ENCODE results near the gene INTS15. TPM values are rescaled to one million over a fixed set of nuclear protein-coding genes. Genes with fewer than 3 reads are reported as not detected.
A peak's percentile ranks its signal among the peaks of the same experiment; 100 is the strongest.

INTS15 gene
- total RNA-seq = 10 to 100 TPM; 40.4 to 42.4 TPM

DNA sequence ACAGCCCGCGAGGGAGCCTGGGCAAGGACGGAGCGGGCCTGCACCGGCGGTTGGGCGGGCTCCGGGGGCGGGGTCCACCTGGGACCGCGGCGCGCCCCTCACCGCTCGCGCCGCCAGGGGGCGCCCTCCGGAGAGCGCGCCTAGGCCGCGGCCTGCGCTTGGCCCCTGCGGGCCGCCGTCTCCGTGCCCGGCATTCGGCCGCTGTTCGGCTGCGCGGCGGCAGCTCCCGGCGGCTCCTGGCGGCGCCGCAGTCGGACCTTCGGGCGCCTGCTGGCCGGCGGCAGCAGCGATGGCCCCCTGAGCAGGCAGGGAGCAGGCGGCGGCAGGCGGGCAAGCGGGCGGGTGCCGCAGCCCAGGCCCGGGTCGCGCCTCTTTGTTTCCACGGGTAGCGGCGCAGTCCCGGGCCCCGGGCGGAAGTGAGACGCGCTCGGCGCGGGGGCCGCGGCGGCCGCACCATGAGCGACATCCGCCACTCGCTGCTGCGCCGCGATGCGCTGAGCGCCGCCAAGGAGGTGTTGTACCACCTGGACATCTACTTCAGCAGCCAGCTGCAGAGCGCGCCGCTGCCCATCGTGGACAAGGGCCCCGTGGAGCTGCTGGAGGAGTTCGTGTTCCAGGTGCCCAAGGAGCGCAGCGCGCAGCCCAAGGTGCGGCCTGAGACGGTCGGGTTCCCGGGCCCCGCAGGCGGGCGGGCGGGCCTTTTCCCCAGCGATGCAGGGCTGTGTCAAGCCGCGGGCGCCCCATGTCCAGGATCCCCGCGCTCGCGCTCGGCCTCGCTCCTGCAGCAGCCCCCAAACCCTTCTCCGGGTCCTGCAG, at the start of gene INTS15:
Gene INTS15 (plus strand): TSS at position 193 of the 816 bp plus-strand sequence. CDS start 263 bp downstream, at position 456.
- peak; percentile 83 for DNase-seq
- peak; percentile 92 for ATAC-seq
- H3K27me3 Mint-ChIP-seq = no peaks in the 10 kb centered on the region
- H3K27ac Mint-ChIP-seq = peak within 1 kb of the TSS; percentile 80
- CTCF ChIA-PET = interaction anchor here (0.7 to 5.8 kb wide), 17 partner anchors 9 to 268 kb away, joined by 3 to 60 read pairs (median 4); partner anchors contain the start of gene ZDHHC4
- H3K36me3 Mint-ChIP-seq = peaks cover 31% of the 10 kb centered on the region
- no peaks in the 10 kb centered on the region for H3K9me3 Mint-ChIP-seq (ENCODE audit: low read depth)
- H3K4me1 Mint-ChIP-seq = peaks cover 26% of the 10 kb centered on the region
- H3K4me3 Mint-ChIP-seq = peak within 1 kb of the TSS; percentile 86

DNA sequence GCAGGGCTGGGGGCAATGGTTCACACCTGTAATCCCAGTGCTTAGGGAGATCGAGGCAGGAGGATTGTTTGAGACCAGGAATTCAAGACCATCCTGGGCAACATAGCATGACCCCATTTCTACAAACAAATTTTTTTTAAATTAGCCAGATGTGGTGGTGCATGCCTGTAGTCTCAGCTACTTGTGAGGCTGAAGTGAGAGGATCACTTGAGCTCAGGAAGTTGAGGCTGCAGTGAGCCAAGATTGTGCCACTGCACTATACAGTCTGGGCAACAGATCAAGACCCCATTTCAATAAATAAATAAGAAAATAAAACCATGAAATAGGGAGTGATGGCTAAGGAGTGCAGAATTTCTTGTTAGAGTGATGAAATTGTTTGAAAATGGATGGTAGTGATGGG, 47.5 kb upstream of the INTS15 start:
- no peak overlapping the region for H3K27ac Mint-ChIP-seq
- CTCF ChIA-PET = interaction anchor here (1.3 kb wide), 1 partner anchor 26 kb away, joined by 4 read pairs; no protein-coding TSS in a partner anchor

DNA sequence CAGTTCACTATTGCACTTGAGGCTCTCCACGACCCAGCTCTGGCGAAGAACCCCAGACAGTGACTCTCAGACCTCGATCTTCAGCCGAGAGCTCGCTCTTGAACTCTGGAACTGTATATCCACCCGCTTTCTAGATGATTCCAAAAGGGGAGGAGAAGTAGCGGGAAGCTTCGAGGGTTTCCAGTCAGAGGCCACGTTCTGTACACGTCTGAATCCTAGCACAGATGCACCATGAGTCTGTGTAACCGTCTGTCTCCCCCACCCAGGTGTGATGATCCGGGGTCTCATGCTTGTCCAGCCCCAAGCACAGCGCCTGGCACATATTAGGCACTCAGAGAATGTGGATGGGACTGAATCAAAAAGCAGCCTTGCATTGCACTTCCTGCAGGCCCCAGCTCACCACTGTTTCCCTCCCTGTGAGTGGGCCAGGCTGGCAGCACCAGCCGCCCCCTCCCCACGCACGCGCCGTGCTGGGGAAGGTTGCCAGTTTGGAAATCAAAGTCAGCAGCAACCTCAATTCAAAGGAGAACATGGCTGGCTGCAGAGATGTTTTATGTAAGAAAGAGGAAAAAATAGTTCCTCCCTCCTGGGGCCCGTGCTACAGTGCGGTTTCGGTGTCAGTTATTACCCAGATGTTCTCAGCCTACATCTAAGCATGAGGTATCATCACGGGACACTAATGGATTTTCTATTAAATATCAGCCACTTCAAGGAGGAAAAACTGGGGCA, 44.3 kb upstream of the INTS15 start:
- H3K27ac Mint-ChIP-seq = no peak overlapping the region
- H3K27me3 Mint-ChIP-seq = no peaks in the 10 kb centered on the region
- CTCF ChIA-PET = interaction anchor here (0.8 to 1.2 kb wide), 2 partner anchors 22 to 30 kb away, joined by 3 read pairs; no protein-coding TSS in a partner anchor
- no peak overlapping the region for H3K4me3 Mint-ChIP-seq
- no peaks in the 10 kb centered on the region for H3K4me1 Mint-ChIP-seq
- H3K9me3 Mint-ChIP-seq (ENCODE audit: low read depth) = no peaks in the 10 kb centered on the region
- DNase-seq (no peak), ATAC-seq (no peak)
- H3K36me3 Mint-ChIP-seq = no peaks in the 10 kb centered on the region

More for the DNA sequence above, 47.5 kb upstream of the INTS15 start:
- Mint-ChIP-seq H3K9me3 (ENCODE audit: low read depth) (no peaks in the 10 kb centered on the region), H3K4me1 (no peaks in the 10 kb centered on the region), H3K4me3 (no peak overlapping the region), H3K27me3 (peaks cover 15% of the 10 kb centered on the region), H3K36me3 (no peaks in the 10 kb centered on the region)
- DNase-seq (no peak), ATAC-seq (no peak)

DNA sequence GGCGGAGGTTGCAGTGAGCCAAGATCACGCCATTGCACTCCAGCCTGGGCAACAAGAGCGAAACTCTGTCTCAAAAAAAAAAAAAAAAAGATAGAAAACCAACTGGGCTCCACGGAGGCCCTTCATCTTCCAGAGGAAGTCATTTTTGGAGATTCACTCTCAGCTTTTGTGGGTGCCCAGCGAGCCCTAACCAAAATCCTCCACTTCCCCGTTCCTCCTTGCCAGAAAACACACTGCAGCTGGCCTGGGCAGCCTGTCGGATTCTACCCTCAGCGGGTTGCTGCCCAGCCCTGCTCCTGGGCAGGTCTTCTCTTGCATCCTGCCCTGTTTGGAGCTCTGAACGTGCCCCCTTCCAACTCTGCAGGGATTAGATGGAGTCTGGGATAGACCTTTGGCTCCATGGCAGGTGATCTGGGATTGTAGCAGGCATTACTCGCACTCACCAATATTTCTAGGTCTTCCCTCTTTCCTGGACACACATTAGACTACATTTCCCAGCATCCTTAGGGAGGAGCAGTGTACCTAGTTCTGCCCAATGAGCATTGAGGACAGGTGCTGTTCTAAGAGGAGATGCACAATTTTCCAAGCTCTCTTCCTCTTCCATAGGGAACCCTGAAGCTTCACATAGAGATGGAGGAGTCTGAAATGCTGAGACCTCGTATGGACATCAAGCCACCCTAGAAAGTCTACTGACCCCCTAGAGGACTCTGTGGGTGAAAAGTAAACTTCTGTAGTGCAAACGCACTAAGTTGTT, 43.1 kb upstream of the INTS15 start:
- no peak overlapping the region for H3K27ac Mint-ChIP-seq
- no peaks in the 10 kb centered on the region for H3K27me3 Mint-ChIP-seq
- no peak overlapping the region for H3K4me3 Mint-ChIP-seq
- ATAC-seq (no peak), DNase-seq (no peak)
- H3K36me3 Mint-ChIP-seq = no peaks in the 10 kb centered on the region
- H3K4me1 Mint-ChIP-seq = no peaks in the 10 kb centered on the region
- no peaks in the 10 kb centered on the region for H3K9me3 Mint-ChIP-seq (ENCODE audit: low read depth)
- CTCF ChIA-PET = interaction anchor here (0.8 to 1.5 kb wide), 2 partner anchors 12 to 29 kb away, joined by 3 to 6 read pairs; no protein-coding TSS in a partner anchor

DNA sequence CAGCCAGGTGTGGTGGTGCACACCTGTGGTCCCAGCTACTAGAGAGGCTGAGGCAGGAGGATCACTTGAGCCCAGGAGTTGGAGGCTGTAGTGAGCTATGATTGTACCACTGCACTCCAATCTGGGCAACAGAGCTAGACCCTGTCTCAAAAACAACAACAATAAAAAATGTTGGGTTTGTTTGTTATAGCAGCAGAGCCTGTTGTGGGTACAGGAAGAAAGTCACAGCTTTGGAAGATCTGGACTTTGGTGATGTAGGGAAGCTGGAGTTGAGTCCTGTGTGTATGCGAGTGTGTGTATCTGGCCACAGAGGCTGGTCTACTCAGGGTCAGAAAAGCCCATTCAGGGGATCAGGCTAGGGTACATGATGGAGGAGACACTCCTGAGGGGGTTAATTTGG, 42.4 kb upstream of the INTS15 start:
- DNase-seq = no peak
- CTCF ChIA-PET = interaction anchor here (0.8 to 1.5 kb wide), 2 partner anchors 11 to 28 kb away, joined by 3 to 6 read pairs; no protein-coding TSS in a partner anchor
- Mint-ChIP-seq H3K27me3 (no peaks in the 10 kb centered on the region), H3K36me3 (no peaks in the 10 kb centered on the region), H3K4me3 (no peak overlapping the region), H3K4me1 (no peaks in the 10 kb centered on the region), H3K27ac (no peak overlapping the region), H3K9me3 (ENCODE audit: low read depth) (no peaks in the 10 kb centered on the region)
- no peak for ATAC-seq

DNA sequence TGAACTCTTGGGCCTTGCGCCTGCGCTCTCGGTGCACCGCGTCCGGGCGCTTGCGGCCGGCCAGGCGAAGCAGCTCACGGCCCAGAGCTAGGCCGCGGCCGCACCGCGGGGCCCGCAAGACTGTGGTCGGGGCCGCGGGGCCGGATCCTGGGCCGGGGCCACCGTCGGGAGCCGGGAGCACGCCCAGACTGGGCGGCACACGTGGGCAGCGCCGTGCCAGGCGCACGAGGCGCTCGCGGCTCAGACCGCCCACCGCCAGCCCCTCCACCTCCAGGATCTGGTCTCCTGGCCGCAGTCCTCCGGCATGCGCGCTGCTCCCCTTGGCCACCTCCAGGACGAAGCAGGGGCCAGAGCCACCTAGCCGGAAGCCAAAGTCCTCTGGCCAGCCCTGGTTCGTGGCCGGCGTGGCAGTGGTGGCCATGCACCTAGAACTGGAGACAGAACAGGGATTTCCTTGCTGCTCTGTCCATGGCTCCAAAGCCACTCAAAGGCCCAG, 38.8 kb upstream of the INTS15 start, which contains the start of gene GRID2IP:
Gene GRID2IP (minus strand): TSS at position 446 of the 496 bp plus-strand sequence. CDS start 25 bp downstream, at position 421.
- H3K36me3 Mint-ChIP-seq = no peaks in the 10 kb centered on the region
- ATAC-seq (no peak), DNase-seq (no peak)
- no peak within 1 kb of the TSS for H3K4me3 Mint-ChIP-seq
- no peaks in the 10 kb centered on the region for H3K9me3 Mint-ChIP-seq (ENCODE audit: low read depth)
- CTCF ChIA-PET = no interaction called here
- no peaks in the 10 kb centered on the region for H3K27me3 Mint-ChIP-seq
- no peak within 1 kb of the TSS for H3K27ac Mint-ChIP-seq
- peaks cover 6% of the 10 kb centered on the region for H3K4me1 Mint-ChIP-seq

DNA sequence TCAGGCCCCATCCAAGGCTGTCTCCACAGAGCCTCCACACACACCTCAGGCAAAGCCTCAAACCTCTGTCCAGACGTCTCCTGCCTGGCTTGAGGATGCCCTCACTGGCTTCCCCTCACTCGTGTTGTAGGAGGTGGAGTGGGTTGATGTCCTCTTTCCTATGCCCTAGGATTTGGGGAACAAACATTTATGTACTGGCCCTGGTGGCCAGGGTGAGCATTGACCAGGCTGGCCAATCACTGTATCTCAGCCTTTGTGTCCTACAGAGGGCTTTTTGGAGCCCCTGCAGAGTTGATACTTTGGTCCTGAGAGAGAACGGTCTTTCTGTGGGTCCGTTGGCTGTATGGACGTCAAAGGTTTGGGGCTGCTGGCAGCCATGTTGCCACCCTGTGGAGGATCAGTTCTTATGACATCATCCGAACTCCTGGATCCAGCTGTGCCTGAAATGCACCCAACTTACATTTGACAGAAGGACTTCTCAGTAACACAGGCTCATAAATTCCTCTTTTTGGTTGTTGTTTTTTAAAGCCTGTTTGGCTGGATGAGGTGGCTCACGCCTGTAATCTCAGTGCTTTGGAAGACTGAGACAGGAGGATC, 36.3 kb upstream of the INTS15 start:
- no peaks in the 10 kb centered on the region for H3K36me3 Mint-ChIP-seq
- H3K9me3 Mint-ChIP-seq (ENCODE audit: low read depth) = no peaks in the 10 kb centered on the region
- CTCF ChIA-PET = interaction anchor here (1.4 kb wide), 1 partner anchor 22 kb away, joined by 4 read pairs; no protein-coding TSS in a partner anchor
- DNase-seq = no peak
- H3K27me3 Mint-ChIP-seq = no peaks in the 10 kb centered on the region
- no peak overlapping the region for H3K27ac Mint-ChIP-seq
- no peak for ATAC-seq
- peaks cover 6% of the 10 kb centered on the region for H3K4me1 Mint-ChIP-seq
- no peak overlapping the region for H3K4me3 Mint-ChIP-seq

DNA sequence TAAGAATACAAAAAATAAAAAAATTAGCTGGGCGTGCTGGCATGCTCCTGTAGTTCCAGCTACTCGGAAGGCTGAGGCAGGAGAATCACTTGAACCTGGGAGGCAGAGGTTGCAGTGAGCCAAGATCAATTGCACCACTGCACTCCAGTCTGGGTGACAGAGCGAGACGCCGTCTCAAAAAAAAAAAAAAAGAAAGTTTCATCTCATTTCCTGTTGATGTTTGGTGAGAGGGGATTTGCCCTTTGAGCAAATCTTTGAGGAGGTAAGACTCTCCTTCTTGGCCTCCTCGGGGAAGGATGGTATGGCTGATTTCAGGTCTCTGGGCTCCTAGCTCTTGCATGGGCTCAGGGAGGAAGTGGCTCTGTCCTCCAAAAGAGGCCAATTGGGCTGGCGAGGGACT, 35.0 kb upstream of the INTS15 start:
- Mint-ChIP-seq H3K4me1 (peaks cover 6% of the 10 kb centered on the region), H3K4me3 (no peak overlapping the region), H3K27ac (peak overlapping the region; percentile 43), H3K27me3 (no peaks in the 10 kb centered on the region), H3K36me3 (no peaks in the 10 kb centered on the region), H3K9me3 (ENCODE audit: low read depth) (no peaks in the 10 kb centered on the region)
- CTCF ChIA-PET = interaction anchor here (1.4 to 1.6 kb wide), 3 partner anchors 21 to 38 kb away, joined by 3 to 6 read pairs (median 4); partner anchors contain the start of gene INTS15
- ATAC-seq (peak; percentile 23), DNase-seq (no peak)

DNA sequence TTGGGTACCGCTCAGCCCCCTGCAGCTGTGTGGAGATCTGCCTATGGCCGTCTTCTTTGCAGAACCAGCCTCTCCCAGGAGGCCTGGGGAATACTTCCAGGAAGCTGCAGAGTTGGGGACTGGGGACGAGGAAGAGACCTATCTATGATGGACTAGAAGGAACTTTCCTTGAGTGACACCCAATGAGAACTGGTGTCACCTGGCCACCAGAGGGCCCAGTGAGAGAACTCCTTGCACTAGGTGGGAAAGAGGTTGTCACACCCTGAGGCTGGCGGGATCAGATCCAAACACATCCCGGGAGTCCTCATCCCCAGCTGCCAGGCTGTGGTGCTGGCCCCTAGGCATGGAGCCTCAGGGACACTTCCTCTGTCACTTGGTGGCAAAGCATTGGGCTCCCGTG, 33.6 kb upstream of the INTS15 start:
- Mint-ChIP-seq H3K36me3 (no peaks in the 10 kb centered on the region), H3K4me1 (peaks cover 6% of the 10 kb centered on the region), H3K4me3 (no peak overlapping the region), H3K27ac (no peak overlapping the region), H3K9me3 (ENCODE audit: low read depth) (no peaks in the 10 kb centered on the region), H3K27me3 (no peaks in the 10 kb centered on the region)
- ATAC-seq = no peak
- CTCF ChIA-PET = no interaction called here
- no peak for DNase-seq

DNA sequence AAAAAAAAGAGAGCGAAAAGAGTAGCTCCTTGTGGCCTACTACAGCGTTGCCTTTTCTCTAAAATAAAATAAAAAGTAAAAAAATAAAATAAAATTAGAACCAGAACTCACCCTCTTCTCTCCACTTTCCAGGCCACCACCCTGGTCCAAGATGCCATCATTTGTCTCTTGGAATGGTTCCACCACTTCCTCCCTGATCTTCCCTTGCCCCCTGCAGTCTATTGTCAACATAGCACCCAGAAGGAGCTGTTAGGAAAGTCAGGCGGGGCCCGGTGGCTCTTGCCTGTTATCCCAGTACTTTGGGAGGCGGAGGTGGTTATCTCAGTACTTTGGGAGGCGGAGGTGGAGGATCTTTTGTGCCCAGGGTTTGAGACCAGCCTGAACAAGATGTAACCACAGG, 31.0 kb upstream of the INTS15 start:
- DNase-seq (no peak), ATAC-seq (peak; percentile 33)
- H3K27ac Mint-ChIP-seq = no peak overlapping the region

DNA sequence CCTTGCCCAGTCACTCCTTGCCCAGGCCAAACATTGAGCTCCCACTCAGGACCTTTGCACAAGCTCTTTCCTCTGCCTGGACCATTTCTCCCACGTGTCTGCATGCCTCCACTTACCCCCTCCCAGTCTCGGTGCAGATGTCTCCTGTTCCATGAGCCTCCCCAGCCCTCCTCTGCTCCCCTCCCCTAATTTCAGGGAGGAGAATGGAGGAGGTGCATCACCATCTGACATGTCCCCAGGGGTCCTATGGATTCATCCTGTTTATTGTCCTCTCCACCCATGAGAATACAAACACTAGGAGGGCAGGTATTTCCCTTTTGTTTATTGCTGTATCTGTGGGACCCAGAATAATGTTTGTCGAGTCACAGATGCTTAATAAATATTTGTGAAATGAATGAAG, 29.9 kb upstream of the INTS15 start:
- H3K36me3 Mint-ChIP-seq = no peaks in the 10 kb centered on the region
- H3K9me3 Mint-ChIP-seq (ENCODE audit: low read depth) = no peaks in the 10 kb centered on the region
- no peak overlapping the region for H3K27ac Mint-ChIP-seq
- peaks cover 1% of the 10 kb centered on the region for H3K27me3 Mint-ChIP-seq
- H3K4me3 Mint-ChIP-seq = no peak overlapping the region
- peaks cover 2% of the 10 kb centered on the region for H3K4me1 Mint-ChIP-seq
- DNase-seq (no peak), ATAC-seq (no peak)
- CTCF ChIA-PET = interaction anchor here (2.3 to 4.5 kb wide), 2 partner anchors 40 to 44 kb away, joined by 7 to 23 read pairs; no protein-coding TSS in a partner anchor

More for the DNA sequence above, 31.0 kb upstream of the INTS15 start:
- CTCF ChIA-PET = interaction anchor here (0.6 to 4.5 kb wide), 18 partner anchors 9 to 110 kb away, joined by 3 to 23 read pairs (median 4); partner anchors contain the start of gene ZNF316
- Mint-ChIP-seq H3K9me3 (ENCODE audit: low read depth) (no peaks in the 10 kb centered on the region), H3K36me3 (no peaks in the 10 kb centered on the region), H3K4me3 (no peak overlapping the region), H3K4me1 (peaks cover 6% of the 10 kb centered on the region), H3K27me3 (no peaks in the 10 kb centered on the region)

DNA sequence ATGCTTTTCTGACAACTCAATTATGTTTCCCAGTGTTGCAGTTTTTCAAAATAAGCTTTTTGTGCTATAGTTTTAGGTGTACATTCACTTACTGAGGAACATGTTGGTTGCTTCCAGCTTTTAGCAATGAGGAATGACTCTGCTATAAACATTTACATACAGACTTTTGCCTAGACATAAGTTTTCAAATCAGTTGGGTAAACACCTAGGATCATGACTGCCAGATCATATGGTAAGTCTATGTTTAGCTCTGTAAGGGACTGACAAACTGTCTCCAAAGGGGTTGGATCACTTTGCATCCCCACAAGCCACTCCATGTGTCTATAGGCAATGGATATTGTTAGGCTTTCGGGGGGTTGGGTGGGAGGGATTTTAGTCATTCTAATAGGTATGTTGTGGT, 27.7 kb upstream of the INTS15 start:
- no peak for ATAC-seq
- CTCF ChIA-PET = interaction anchor here (0.8 to 4.5 kb wide), 5 partner anchors 17 to 55 kb away, joined by 3 to 23 read pairs (median 3); no protein-coding TSS in a partner anchor
- no peaks in the 10 kb centered on the region for H3K36me3 Mint-ChIP-seq
- peaks cover 2% of the 10 kb centered on the region for H3K27me3 Mint-ChIP-seq
- no peaks in the 10 kb centered on the region for H3K9me3 Mint-ChIP-seq (ENCODE audit: low read depth)
- no peak overlapping the region for H3K27ac Mint-ChIP-seq
- H3K4me1 Mint-ChIP-seq = no peaks in the 10 kb centered on the region
- H3K4me3 Mint-ChIP-seq = no peak overlapping the region
- no peak for DNase-seq
